ENCODE data around the gene BTN2A1.
"Not testable (repeated sequence)": the region's sequence is repeated elsewhere in the genome, so short reads cannot be mapped to it uniquely, and the experiment has no call there.

The BTN2A1 gene

DNA sequence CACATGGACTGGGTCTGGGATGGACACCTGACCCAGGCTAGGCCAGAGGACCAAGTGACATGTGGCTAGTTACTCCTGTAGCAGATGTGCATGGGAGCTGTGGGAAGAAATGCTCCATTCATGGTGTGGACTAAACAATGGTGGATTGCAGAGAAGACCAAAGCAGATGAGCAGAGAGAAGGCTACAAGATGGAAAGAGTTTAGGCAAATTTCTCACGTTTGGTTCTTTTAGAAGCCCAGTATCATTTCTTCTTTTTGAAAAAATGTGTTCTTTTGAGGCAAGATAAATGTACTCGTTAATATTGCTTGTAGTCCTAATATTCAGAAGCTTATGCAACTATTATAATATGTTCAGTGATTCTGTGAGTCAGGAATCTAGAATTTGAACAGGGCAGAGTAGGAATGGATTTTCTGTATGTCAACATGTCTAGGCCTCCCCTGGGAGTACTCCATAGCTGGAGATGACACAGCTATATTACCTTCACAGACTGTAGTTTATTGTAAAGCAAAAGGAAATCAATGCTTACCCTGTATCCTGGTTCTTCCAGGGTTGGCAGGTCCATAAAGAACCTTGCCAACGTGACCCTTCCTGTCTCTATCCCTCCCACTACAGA is 2.3 kb upstream of the BTN2A1 start:
- Histone ChIP-seq H3K4me3 (ENCODE audit: low read length) (no peak overlapping the region), H3K4me1 (ENCODE audit: low read length) (peaks cover 7% of the 10 kb centered on the region), H3K4me2 (ENCODE audit: low read length) (no peak overlapping the region; the same call in 1 of the 2 replicates), H3K9me3 (ENCODE audit: insufficient read depth, low read length) (no peaks in the 10 kb centered on the region), H3K79me2 (ENCODE audit: low read length) (peaks cover 12% of the 10 kb centered on the region), H3K27ac (ENCODE audit: low read length) (no peak overlapping the region), H3K9ac (ENCODE audit: low read length) (no peak overlapping the region), H4K20me1 (ENCODE audit: insufficient read depth, low read length) (no peaks in the 10 kb centered on the region), H3K36me3 (replicated peaks; ENCODE audit: low read depth, low read length) (peaks cover 2% of the 10 kb centered on the region), H3K27me3 (ENCODE audit: low read depth, low read length) (no peaks in the 10 kb centered on the region), H2AFZ (ENCODE audit: low read depth, low read length) (no peak overlapping the region)
- no peak for TF ChIP-seq EZH2phosphoT487 (IDR thresholded peaks at IDR 0.05; ENCODE audit: low read depth)
- TF ChIP-seq, protein P1, sequence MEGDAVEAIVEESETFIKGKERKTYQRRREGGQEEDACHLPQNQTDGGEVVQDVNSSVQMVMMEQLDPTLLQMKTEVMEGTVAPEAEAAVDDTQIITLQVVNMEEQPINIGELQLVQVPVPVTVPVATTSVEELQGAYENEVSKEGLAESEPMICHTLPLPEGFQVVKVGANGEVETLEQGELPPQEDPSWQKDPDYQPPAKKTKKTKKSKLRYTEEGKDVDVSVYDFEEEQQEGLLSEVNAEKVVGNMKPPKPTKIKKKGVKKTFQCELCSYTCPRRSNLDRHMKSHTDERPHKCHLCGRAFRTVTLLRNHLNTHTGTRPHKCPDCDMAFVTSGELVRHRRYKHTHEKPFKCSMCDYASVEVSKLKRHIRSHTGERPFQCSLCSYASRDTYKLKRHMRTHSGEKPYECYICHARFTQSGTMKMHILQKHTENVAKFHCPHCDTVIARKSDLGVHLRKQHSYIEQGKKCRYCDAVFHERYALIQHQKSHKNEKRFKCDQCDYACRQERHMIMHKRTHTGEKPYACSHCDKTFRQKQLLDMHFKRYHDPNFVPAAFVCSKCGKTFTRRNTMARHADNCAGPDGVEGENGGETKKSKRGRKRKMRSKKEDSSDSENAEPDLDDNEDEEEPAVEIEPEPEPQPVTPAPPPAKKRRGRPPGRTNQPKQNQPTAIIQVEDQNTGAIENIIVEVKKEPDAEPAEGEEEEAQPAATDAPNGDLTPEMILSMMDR (IDR thresholded peaks at IDR 0.05; ENCODE audit: low read depth, low read length), result no peak

DNA sequence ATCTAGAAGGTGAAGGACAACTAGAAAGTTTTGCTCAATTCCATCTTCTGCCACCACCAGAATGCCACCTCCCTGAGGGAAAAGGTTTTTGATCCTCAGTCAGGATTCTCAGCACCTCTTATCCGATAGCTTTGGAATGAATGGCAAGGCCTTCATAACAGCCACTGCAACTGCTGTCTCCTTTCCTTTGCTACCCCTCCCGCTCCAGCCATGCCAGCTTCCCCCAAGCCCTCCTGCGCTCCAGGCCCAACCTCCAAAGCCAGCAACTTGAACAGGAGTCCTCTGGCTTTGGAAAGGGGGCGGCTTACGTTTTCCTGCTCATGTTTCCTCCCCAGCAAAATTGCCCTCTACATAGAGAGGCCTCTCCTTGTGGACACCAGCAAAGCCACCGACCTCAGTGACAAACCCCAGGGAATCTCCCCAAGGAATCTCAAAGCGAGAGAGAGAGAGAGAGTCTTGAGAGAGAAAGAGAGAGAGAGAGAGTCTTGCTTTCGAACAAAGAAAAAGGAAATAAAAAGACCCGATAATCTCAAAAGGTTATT is 420 bp upstream of the BTN2A1 start:
- H3K27ac ChIP-seq (ENCODE audit: low read length), result no peak overlapping the region; the same call in 1 of the 2 replicates

DNA sequence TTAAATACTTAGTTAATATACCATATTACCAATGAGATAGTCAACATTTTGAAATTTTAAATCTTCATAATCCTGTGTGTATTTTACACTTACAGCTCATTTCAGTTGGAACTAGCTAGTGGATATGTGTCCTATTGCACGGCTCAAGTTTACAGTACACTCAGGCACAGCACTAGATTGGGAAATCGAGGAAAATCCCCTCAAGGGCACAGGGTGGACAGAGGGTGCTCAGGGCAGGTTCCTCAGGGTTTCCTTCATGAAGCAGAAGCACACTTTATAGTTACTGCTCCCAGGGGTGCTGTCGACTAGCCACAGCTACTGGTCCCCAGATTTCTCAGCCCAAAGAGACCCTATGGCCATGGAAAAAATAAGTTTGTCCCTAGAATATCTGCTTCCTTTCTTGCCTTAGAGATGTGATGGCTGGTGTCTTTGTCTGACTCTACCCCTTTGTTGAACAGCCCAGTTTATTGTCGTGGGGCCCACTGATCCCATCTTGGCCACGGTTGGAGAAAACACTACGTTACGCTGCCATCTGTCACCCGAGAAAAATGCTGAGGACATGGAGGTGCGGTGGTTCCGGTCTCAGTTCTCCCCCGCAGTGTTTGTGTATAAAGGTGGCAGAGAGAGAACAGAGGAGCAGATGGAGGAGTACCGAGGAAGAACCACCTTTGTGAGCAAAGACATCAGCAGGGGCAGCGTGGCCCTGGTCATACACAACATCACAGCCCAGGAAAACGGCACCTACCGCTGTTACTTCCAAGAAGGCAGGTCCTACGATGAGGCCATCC is 1.5 kb downstream of the BTN2A1 start:
- TF ChIP-seq EZH2phosphoT487 (IDR thresholded peaks at IDR 0.05; ENCODE audit: low read depth), result no peak
- TF ChIP-seq, protein P1 (IDR thresholded peaks at IDR 0.05; ENCODE audit: low read depth, low read length), result no peak
- no peaks in the 10 kb centered on the region for H3K9me3 ChIP-seq (ENCODE audit: insufficient read depth, low read length)
- H3K9ac ChIP-seq (ENCODE audit: low read length), result peak overlapping the region; percentile 98; the same call in 1 of the 2 replicates
- peaks cover 12% of the 10 kb centered on the region for H3K79me2 ChIP-seq (ENCODE audit: low read length)
- no peak overlapping the region for H3K27ac ChIP-seq (ENCODE audit: low read length)
- H3K4me2 ChIP-seq (ENCODE audit: low read length), result no peak overlapping the region
- peaks cover 9% of the 10 kb centered on the region for H3K36me3 ChIP-seq (replicated peaks; ENCODE audit: low read depth, low read length)
- H3K27me3 ChIP-seq (ENCODE audit: low read depth, low read length), result no peaks in the 10 kb centered on the region
- no peak overlapping the region for H3K4me3 ChIP-seq (ENCODE audit: low read length)
- no peaks in the 10 kb centered on the region for H4K20me1 ChIP-seq (ENCODE audit: insufficient read depth, low read length)
- H2AFZ ChIP-seq (ENCODE audit: low read depth, low read length), result no peak overlapping the region
- peaks cover 7% of the 10 kb centered on the region for H3K4me1 ChIP-seq (ENCODE audit: low read length)

More for the DNA sequence above, 420 bp upstream of the BTN2A1 start:
- Histone ChIP-seq H3K79me2 (ENCODE audit: low read length) (peaks cover 12% of the 10 kb centered on the region), H3K9me3 (ENCODE audit: insufficient read depth, low read length) (no peaks in the 10 kb centered on the region), H3K36me3 (replicated peaks; ENCODE audit: low read depth, low read length) (peaks cover 4% of the 10 kb centered on the region), H3K27me3 (ENCODE audit: low read depth, low read length) (no peaks in the 10 kb centered on the region), H3K4me3 (ENCODE audit: low read length) (peak overlapping the region; percentile 97), H3K4me1 (ENCODE audit: low read length) (peaks cover 7% of the 10 kb centered on the region), H4K20me1 (ENCODE audit: insufficient read depth, low read length) (no peaks in the 10 kb centered on the region), H3K4me2 (ENCODE audit: low read length) (peak overlapping the region; percentile 80), H3K9ac (ENCODE audit: low read length) (peak overlapping the region; percentile 98), H2AFZ (ENCODE audit: low read depth, low read length) (peak overlapping the region; percentile 81)
- TF ChIP-seq EZH2phosphoT487 (IDR thresholded peaks at IDR 0.05; ENCODE audit: low read depth), result no peak
- TF ChIP-seq, protein P1 (IDR thresholded peaks at IDR 0.05; ENCODE audit: low read depth, low read length), result no peak

DNA sequence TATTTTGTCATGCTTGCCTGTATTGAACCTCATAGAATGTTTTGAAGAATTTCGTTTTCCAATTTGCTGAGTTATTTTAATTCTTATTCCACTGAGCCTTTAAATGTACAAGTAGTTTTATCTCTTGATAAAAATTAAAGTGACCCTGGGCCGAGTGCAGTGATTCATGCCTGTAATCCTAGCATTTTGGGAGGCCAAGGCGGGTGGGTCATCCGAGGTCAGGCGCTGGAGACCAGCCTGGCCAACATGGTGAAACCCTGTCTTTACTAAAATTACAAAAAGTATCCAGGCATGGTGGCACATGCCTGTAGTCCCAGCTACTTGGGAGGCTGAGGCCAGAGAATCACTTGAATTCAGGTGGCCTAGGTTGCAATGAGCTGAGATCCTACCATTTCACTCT is 3.6 kb downstream of the BTN2A1 start:
- Histone ChIP-seq H3K36me3 (replicated peaks; ENCODE audit: low read depth, low read length) (peaks cover 12% of the 10 kb centered on the region), H3K79me2 (ENCODE audit: low read length) (peaks cover 12% of the 10 kb centered on the region)
- H4K20me1 ChIP-seq (ENCODE audit: insufficient read depth, low read length); H3K4me3 ChIP-seq (ENCODE audit: low read length); H2AFZ ChIP-seq (ENCODE audit: low read depth, low read length); H3K27ac ChIP-seq (ENCODE audit: low read length); H3K9me3 ChIP-seq (ENCODE audit: insufficient read depth, low read length); H3K9ac ChIP-seq (ENCODE audit: low read length); H3K27me3 ChIP-seq (ENCODE audit: low read depth, low read length); H3K4me2 ChIP-seq (ENCODE audit: low read length); H3K4me1 ChIP-seq (ENCODE audit: low read length): not testable (repeated sequence)
